SK-MEL-5 (cell line): ENCODE data around the gene RSBN1. TPM values are rescaled to one million over a fixed set of nuclear protein-coding genes. Genes with fewer than 3 reads are reported as not detected.

ENCODE experiments used
- DNase-seq: peaks from one replicate; pipeline ENCODE4 v3.0.0-alpha.2; 2016; ENCODE audit warnings: low read depth, low spot score
- in situ Hi-C: cut with HindIII; loops from 2 replicates; pipeline ENCODE4 v1.10.0; 2016; ENCODE audit warnings: low sequenced_read_pairs, high pct_unique_total_duplicates, low pct_unique_long_range_greater_than_20kb
- total RNA-seq: library from RNA; depleted of rRNA; stranded (reverse); fragments of >200 nt; shearing (Covaris generic); gene quantifications from 2 replicates; pipeline ENCODE4 v1.2.3, GENCODE V29; 2014; rRNA removed

RSBN1 gene
- total RNA-seq, 1 experiment from 2014 or later, result 5.9 TPM

DNA sequence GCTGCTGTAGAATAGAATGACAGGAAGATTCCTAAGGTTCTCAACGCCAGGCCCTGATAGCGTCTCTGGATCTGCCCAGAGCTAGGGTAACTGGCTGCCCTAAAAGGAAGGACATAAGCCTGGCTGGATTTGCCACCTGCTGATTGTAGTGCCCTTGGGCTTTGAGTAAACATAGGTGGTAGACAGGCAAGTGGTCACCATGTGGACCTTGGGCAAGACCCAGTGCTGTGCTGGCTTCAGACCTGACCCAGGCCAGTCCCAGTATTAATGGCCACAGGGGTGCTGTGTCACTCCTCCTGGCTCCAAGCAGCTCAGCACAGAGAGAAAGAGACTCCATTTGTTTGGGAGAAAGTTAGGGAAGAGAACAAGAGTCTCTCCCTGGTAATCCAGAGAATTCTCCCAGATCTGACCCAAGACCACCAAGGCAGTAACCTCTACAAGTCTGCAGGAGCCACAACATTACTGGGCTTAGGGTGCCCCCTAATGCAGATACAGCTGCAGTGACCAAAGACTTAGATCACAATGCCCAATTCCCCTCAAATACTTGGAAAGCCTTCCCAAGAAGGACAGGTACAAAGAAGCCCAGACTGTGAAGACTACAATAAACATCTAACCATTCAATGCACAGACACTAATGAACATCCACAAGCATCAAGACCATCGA lies 97.5 kb downstream of the RSBN1 start:
- no peak for DNase-seq

More for the DNA sequence above, 97.5 kb downstream of the RSBN1 start:
- in situ Hi-C loops, result no loop called here

Other genes starting within 250 kb of the RSBN1 start
- 15.9 and 19.3 TPM in 2 replicates for gene PHTF1, start 53.0 kb downstream of the RSBN1 start, total RNA-seq
- gene PTPN22, start 59.2 kb upstream of the RSBN1 start, total RNA-seq, result 0.08 TPM in 1 of 2 replicates, not detected in the other
- not detected in 2 replicates for gene BCL2L15, start 75.1 kb upstream of the RSBN1 start, total RNA-seq
- gene AP4B1, start 92.3 kb upstream of the RSBN1 start, total RNA-seq, result 4.7 and 8.3 TPM in 2 replicates
- 5.1 and 6.2 TPM in 2 replicates for gene DCLRE1B, start 92.8 kb upstream of the RSBN1 start, total RNA-seq
- gene HIPK1, start 116.8 kb upstream of the RSBN1 start, total RNA-seq, result 11.4 and 12.7 TPM in 2 replicates
- gene OLFML3, start 167.0 kb upstream of the RSBN1 start, total RNA-seq, result 0.16 TPM in 1 of 2 replicates, not detected in the other